Activated CD8-positive, alpha-beta memory T cell treated with anti-CD3 and anti-CD28 coated beads for 48 hours (primary cell): ENCODE data around the gene NRSN1.
"Not testable (repeated sequence)": the region's sequence is repeated elsewhere in the genome, so short reads cannot be mapped to it uniquely, and the experiment has no call there.

Source experiments
- DNase-seq, 3 experiments: peaks; one replicate each; pipeline ENCODE4 v3.0.0-alpha.2; 2020; ENCODE audit warnings: low read depth in 2 of 3, low spot score in 2 of 3

NRSN1 gene

GRCh38 chr6:24140591-24140990 is 14.6 kb downstream of the NRSN1 start:
- DNase-seq: no peak

- DNase-seq: not testable (repeated sequence)
These were observed 16.7 kb downstream of the NRSN1 start for GRCh38 chr6:24142733-24143132.

DNA sequence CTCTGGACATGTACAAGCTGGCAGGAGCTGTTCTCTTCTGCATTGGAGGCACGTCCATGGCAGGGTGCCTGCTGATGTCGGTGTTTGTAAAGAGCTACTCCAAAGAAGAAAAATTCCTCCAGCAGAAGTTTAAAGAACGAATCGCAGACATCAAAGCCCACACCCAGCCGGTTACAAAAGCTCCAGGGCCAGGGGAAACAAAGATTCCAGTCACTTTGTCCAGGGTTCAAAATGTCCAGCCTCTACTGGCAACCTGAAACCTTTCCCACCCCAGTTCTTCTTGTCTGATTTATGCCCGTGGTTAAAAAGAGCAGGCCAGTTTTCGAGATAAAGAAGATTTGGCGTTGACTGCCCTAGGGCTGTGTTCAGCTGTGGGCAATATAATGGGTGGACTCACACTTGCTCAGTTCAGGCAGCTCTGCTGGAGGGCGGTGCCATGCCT is 19.7 kb downstream of the NRSN1 start:
- DNase-seq: no peak

DNA sequence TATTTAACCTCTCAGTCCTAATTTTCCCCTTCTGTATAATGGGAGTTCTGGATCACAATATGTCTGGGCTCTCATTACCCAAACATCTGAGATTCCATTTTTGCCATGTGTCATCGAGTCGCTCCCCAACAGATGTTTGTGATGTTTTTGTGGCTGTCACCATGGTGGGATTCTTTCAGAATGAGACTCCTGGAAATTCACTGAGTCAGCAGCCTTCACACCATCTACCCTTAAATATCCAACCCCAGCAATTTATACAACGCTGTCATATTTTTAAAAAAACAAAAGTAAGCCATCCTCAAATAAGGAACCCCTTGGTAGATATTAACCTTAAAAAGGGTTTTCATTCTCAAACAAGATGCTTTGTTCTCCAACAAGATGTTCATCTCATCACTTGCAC is 20.9 kb downstream of the NRSN1 start:
- no peak for DNase-seq

DNA sequence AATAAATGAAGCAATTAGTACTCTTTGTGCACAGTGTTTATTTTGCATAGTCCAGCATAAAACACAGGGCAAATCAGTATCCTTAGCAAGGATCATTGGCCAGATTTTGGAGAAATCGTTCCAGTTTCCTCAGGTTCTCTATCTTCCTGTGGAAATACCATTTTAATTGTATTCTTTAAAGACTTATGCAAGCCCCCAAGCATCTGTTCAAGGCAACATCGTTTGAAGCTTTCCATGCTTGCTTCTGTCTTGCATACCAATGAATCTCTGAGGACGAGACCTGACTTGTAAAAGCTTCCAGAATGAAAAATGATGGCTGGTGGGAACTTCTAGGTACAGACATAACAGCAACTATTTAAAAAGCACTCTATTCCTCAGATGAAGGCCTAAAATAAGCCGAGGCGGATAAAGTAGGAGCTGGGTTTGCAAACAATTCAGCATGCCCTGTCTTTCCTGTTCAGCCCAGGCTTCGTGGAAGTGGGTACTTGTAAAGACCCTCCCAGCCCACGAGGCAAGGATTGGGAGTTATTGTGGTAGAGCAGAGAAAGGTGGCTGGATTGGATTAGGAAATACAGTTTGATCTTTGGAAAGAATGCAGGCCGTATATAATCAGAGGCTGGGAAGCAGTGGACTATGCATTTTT is 21.6 kb downstream of the NRSN1 start:
- no peak for DNase-seq

- DNase-seq: no peak
These were observed 22.1 kb downstream of the NRSN1 start for GRCh38 chr6:24148154-24148570.

GRCh38 chr6:24148684-24149083 is 22.7 kb downstream of the NRSN1 start:
- no peak for DNase-seq

DNA sequence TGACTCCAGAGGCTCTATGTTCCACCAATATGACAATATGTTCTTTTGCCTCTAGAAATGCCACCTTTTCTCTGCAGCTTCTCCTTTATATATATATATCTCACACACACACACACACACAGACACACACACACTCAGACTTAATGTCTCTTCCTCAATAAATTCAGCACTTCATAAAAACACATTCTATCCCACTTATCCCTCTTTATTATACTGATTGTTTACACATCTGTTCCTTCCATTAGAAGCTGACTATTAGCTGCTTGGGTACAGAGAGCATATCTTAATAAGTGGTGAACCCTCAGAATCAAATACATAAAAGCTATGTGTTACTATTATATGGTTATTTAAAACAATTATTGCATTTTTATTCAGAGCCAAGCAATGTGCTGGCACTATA is 23.3 kb downstream of the NRSN1 start:
- DNase-seq: no peak

- no peak for DNase-seq
These were observed 23.8 kb downstream of the NRSN1 start for GRCh38 chr6:24149836-24150235.

- DNase-seq: no peak
These were observed 26.0 kb downstream of the NRSN1 start for GRCh38 chr6:24152014-24152413.

DNA sequence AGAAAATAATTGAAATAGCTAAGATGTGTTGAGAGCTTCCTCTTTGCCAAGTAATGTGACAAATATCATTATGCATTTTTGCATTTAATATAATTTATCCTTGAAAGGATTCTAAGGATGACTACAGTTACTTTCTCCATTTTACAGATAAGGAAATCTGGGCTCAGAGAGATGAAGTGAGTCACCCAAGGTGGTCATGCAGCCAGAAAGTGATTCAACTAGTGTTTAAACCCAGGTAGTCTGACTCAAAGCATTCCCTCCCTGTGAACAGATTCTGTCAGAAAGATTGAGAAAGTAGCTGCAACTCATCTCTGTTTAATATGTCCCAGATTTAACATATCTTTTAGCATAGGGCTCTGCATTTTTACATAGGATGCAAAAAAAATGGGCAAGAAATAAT is 28.1 kb downstream of the NRSN1 start:
- DNase-seq: no peak

- no peak for DNase-seq
These were observed 31.9 kb downstream of the NRSN1 start for GRCh38 chr6:24157886-24158285.

DNA sequence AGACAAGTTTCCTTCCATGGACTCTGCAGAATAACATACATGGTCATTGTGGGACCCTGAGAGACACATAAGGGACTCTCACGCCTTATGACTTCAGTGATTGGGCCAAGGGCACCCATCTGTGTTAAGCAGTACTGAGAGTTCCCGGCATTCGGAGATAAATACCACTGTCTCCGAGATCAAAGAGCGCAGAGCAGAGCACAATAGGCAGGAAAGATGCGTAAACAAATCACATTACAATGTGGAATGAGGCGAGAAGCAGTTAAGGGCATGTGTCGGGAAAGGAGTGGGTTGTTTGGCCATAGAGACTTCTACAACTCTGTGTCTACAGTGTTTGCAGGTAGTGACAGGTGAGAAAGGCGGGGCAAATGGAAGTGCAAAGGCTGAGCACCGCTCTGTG is 57.6 kb downstream of the NRSN1 start:
- DNase-seq: no peak

- no peak for DNase-seq
These were observed 60.3 kb downstream of the NRSN1 start for GRCh38 chr6:24186349-24186748.

- no peak for DNase-seq
These were observed 62.1 kb downstream of the NRSN1 start for GRCh38 chr6:24187965-24188577.

GRCh38 chr6:24188578-24189080 is 62.6 kb downstream of the NRSN1 start:
- no peak for DNase-seq

DNA sequence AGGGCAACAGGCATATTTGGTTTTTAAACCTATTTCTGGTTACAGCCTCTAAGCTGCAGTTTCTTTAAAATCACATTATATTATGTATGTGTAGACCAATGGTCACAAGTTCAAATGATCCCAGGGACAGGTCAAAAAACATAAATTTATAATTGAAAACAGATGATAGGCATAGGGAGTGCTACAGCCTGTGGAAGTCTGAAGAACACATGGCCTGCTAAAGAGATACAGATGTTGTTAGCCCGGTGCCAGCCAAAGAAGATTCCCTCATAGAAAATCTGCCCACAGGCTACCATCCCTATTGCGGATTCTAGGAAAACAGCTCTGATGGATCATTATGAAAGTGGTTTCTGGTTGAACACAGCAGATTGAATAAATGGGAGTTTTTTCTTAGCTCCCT is 65.3 kb downstream of the NRSN1 start:
- DNase-seq: no peak

DNA sequence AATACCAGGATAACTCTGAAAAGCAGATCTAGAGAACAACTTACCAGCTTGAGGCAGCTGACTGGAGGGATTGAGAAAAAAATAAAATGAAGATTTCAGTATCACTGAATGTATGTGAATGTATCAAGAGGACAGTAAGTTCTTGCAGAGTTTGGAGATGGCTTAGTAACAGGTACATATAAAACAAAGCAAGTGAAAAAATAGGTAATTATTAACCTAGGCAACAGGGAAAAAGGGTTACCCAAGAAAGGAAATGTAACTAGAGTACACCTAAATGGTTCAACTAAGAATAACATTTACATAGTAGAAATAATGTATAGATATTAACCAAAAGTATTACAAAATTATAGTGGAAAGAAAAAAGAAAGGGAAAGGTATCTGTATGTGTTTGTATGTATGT is 67.3 kb downstream of the NRSN1 start:
- no peak for DNase-seq

GRCh38 chr6:24194978-24195700 is 69.1 kb downstream of the NRSN1 start:
- DNase-seq: no peak

GRCh38 chr6:24195836-24196597 is 70.0 kb downstream of the NRSN1 start:
- no peak for DNase-seq
